Activated CD8-positive, alpha-beta memory T cell treated with anti-CD3 and anti-CD28 coated beads for 4 hours (primary cell): ENCODE data around the gene SACS.
"Not testable (repeated sequence)": the region's sequence is repeated elsewhere in the genome, so short reads cannot be mapped to it uniquely, and the experiment has no call there.

Source experiments
- DNase-seq, 2 donors: peaks; one replicate each; pipeline ENCODE4 v3.0.0-alpha.2; 2020; ENCODE audit warnings: low read depth in 2 of 2

SACS gene

GRCh38 chr13:23418776-23419683 lies 14.5 kb downstream of the SACS start:
- no peak for DNase-seq

GRCh38 chr13:23414682-23415081 lies 18.8 kb downstream of the SACS start:
- no peak for DNase-seq

- no peak for DNase-seq
Observed at GRCh38 chr13:23411706-23412105, 21.8 kb downstream of the SACS start.

- DNase-seq = no peak
Observed at GRCh38 chr13:23411220-23411619, 22.3 kb downstream of the SACS start.

- DNase-seq = no peak
Observed at GRCh38 chr13:23408026-23408425, 25.5 kb downstream of the SACS start.

GRCh38 chr13:23401156-23401555 lies 32.3 kb downstream of the SACS start:
- not testable (repeated sequence) for DNase-seq

GRCh38 chr13:23399347-23399746 lies 34.2 kb downstream of the SACS start:
- no peak for DNase-seq

GRCh38 chr13:23394821-23395220 lies 38.7 kb downstream of the SACS start:
- DNase-seq = no peak

GRCh38 chr13:23392925-23393645 lies 40.4 kb downstream of the SACS start:
- DNase-seq = no peak

GRCh38 chr13:23392313-23392712 lies 41.2 kb downstream of the SACS start:
- DNase-seq = no peak

GRCh38 chr13:23391752-23392151 lies 41.8 kb downstream of the SACS start:
- DNase-seq = no peak

- no peak for DNase-seq
Observed at GRCh38 chr13:23386533-23386932, 47.0 kb downstream of the SACS start.

GRCh38 chr13:23385931-23386330 lies 47.6 kb downstream of the SACS start:
- DNase-seq = no peak

GRCh38 chr13:23384111-23384510 lies 49.4 kb downstream of the SACS start:
- DNase-seq = no peak

GRCh38 chr13:23383151-23383550 lies 50.4 kb downstream of the SACS start:
- no peak for DNase-seq

- DNase-seq = no peak
Observed at GRCh38 chr13:23381866-23382265, 51.6 kb downstream of the SACS start.

GRCh38 chr13:23380534-23380933 lies 53.0 kb downstream of the SACS start:
- DNase-seq = no peak

- DNase-seq = peak; percentile 18 to 62
Observed at GRCh38 chr13:23377983-23378632, 55.4 kb downstream of the SACS start.

GRCh38 chr13:23377579-23377978 lies 55.9 kb downstream of the SACS start:
- DNase-seq = no peak

- DNase-seq = peak; percentile 95 to 97
Observed at GRCh38 chr13:23375001-23375971, 58.2 kb downstream of the SACS start.

- no peak for DNase-seq
Observed at GRCh38 chr13:23372264-23372906, 61.1 kb downstream of the SACS start.
